Breast epithelium (tissue), 4 donors: Measurements from ENCODE around the gene RAD51AP1. TPM values are rescaled to one million over a fixed set of nuclear protein-coding genes. Genes with fewer than 3 reads are reported as not detected.

Experiments used
- DNase-seq, 2 donors: peaks; one replicate each; pipeline ENCODE4 v3.0.0-alpha.2; 2019; ENCODE audit warnings: low spot score in 2 of 2
- H3K27ac ChIP-seq, 2 donors: fragments of 200-600 bp; sonication (generic) in 1 of 2; one replicate each; pipeline ENCODE4 v1.5.1; 2016 to 2019; ENCODE audit warnings: mild to moderate bottlenecking in 1 of 2
- H3K27me3 ChIP-seq, 2 donors: fragments of 200-600 bp; sonication (generic) in 1 of 2; one replicate each; pipeline versions ENCODE4 v1.5.1 to v1.6.0; 2017 to 2019; ENCODE audit warnings: control low read depth in 1 of 2, mild to moderate bottlenecking in 1 of 2
- H3K36me3 ChIP-seq: fragments of 200-600 bp; one replicate; pipeline ENCODE4 v1.5.1; 2019
- H3K4me1 ChIP-seq, 2 donors: fragments of 200-600 bp; sonication (generic); one replicate each; pipeline ENCODE4 v1.5.1; 2016 to 2019; ENCODE audit warnings: control low read depth in 1 of 2
- H3K4me3 ChIP-seq, 3 donors: fragments of 200-600 bp; sonication (generic); 1 replicate in 2 of 3; 2 replicates in 1 of 3; pipeline ENCODE4 v1.5.1; 2016 to 2019; ENCODE audit warnings: mild to moderate bottlenecking in 3 of 3, moderate library complexity in 2 of 3
- H3K9me3 ChIP-seq, 2 donors: fragments of 200-600 bp; sonication (generic) in 1 of 2; one replicate each; pipeline ENCODE4 v1.5.1; 2016 to 2019; ENCODE audit warnings: control low read depth in 1 of 2
- CTCF ChIP-seq, 3 donors: fragments of 450-650 bp; IDR thresholded peaks; one replicate each; pipeline ENCODE4 v1.5.1; 2016 to 2017; ENCODE audit warnings: antibody characterized with exemption in 3 of 3, mild to moderate bottlenecking in 3 of 3, moderate library complexity in 3 of 3
- POLR2A ChIP-seq: fragments of 450-650 bp; IDR thresholded peaks from one replicate; pipeline ENCODE4 v1.6.1; 2016; ENCODE audit warnings: antibody characterized with exemption, mild to moderate bottlenecking, moderate library complexity
- POLR2AphosphoS5 ChIP-seq, 3 donors: sonication (generic); formaldehyde crosslinking; IDR thresholded peaks; one replicate each; pipeline ENCODE4 v1.6.1; 2017; ENCODE audit warnings: antibody characterized with exemption in 3 of 3
- intact Hi-C: fragments of 100-400 bp; cut with DNase I; formaldehyde crosslinking; loops from one replicate; pipeline ENCODE4 v1.15.1; 2023; ENCODE audit warnings: low total_unique reads
- total RNA-seq, 3 donors: library from RNA; depleted of rRNA; stranded (reverse); fragments of >200 nt; gene quantifications; one replicate each; pipeline ENCODE4 v1.1.0, GENCODE V29; 2016

Gene RAD51AP1
- total RNA-seq, 3 donors from 2014 or later: 2.1 to 5.4 (median 2.9) TPM

DNA sequence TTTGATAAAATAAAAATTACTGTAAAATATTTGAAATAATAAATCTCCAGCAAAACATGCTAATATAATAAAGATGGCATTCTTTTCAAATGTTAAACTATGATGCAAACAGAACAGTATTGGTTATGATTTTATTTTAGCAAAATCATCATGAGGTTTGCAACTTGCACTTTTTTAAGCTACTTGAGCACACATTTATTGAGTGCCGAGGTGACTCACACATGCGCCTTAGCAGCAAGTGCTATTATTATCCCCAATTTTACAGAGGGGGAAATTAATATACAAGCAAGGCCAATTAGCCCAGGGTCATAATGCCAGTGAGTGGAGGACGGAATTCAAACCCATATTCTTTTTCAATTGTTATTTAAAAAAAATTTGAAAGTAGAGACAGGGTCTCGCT, 30.6 kb downstream of the RAD51AP1 start:
- DNase-seq: no peak
- no peaks in the 10 kb centered on the region for H3K27me3 ChIP-seq
- intact Hi-C loops: no loop called here
- H3K9me3 ChIP-seq: no peaks in the 10 kb centered on the region
- no peaks in the 10 kb centered on the region for H3K36me3 ChIP-seq
- TF ChIP-seq POLR2AphosphoS5 (IDR thresholded peaks at IDR 0.05): no peak
- no peaks in the 10 kb centered on the region for H3K4me1 ChIP-seq
- H3K27ac ChIP-seq: no peak overlapping the region
- H3K4me3 ChIP-seq: no peak overlapping the region

- no peak for DNase-seq
- TF ChIP-seq POLR2A (no peak), POLR2AphosphoS5 (IDR thresholded peaks at IDR 0.05) (no peak), CTCF (IDR thresholded peaks at IDR 0.05) (no peak)
- Histone ChIP-seq H3K4me3 (no peak overlapping the region), H3K27me3 (no peaks in the 10 kb centered on the region), H3K36me3 (no peaks in the 10 kb centered on the region), H3K27ac (no peak overlapping the region), H3K4me1 (no peaks in the 10 kb centered on the region), H3K9me3 (no peaks in the 10 kb centered on the region)
- intact Hi-C loops: no loop called here
Measured at GRCh38 chr12:4572680-4573079, 34.0 kb downstream of the RAD51AP1 start.

DNA sequence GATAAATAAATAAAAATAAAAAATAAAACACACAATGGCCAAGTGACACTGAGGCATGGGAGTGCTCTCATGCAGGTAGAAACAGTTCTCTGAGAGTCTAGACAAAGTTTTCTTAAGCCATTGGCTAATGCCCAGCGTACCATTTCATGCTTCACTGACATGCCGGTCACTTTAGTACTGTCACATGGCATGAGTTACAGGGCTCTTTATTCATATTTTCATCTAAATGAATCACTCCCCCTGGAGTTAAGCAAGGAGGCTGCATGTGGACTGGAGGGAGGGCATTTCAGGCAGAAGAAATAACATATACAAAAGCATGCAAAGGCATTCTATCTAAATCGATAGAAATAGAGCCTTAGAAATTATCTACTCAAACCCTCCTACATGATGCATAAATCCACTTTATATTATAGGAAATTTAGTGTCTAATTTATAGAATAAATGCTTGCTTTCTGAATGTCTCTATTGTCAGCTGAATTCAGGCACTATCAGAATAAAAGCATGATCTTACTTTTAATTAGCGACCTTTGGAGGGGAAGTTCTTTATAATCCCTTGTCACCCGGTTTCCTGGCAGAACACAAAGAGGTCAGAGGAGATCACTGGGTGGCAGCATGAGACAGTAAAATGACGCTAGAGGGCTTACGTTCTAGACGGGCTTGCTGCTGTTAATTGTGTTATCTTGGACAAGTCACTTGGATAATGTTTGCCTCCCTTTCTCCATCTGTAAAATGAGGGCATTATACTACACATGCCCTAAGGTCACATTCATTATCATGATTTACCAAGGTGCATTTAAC, 40.8 kb downstream of the RAD51AP1 start:
- Histone ChIP-seq H3K36me3 (no peaks in the 10 kb centered on the region), H3K27me3 (no peaks in the 10 kb centered on the region), H3K9me3 (no peaks in the 10 kb centered on the region), H3K4me3 (no peak overlapping the region), H3K27ac (no peak overlapping the region), H3K4me1 (no peaks in the 10 kb centered on the region)
- intact Hi-C loops: no loop called here
- DNase-seq: no peak
- TF ChIP-seq POLR2AphosphoS5 (IDR thresholded peaks at IDR 0.05): no peak
- no peak for TF ChIP-seq CTCF (IDR thresholded peaks at IDR 0.05)
- no peak for TF ChIP-seq POLR2A

DNA sequence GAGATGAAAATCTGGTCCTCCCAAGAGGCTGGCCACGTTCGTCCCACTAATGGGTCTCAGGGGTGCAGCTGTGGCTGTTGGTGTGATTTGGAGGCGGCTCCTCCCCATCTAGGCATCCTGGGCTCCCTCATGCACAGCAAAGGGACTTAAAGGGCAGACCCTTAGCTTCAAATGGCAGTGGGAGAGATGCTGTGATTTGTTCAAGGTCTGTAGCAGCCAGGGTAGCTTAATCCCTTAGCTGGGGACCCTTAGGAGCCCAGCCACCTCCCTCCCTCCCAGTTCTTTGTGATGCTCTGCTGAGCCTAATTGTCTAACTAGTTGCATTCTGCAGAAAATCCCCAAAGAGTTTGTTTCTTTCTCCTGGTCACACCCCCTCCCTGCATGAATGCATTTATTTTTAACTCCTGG, 41.6 kb downstream of the RAD51AP1 start:
- intact Hi-C loops: no loop called here
- Histone ChIP-seq H3K27me3 (no peaks in the 10 kb centered on the region), H3K27ac (no peak overlapping the region)

GRCh38 chr12:4584281-4584680, 45.6 kb downstream of the RAD51AP1 start:
- intact Hi-C loops: no loop called here
- no peaks in the 10 kb centered on the region for H3K27me3 ChIP-seq
- TF ChIP-seq CTCF (IDR thresholded peaks at IDR 0.05): no peak
- no peak for TF ChIP-seq POLR2A
- TF ChIP-seq POLR2AphosphoS5 (IDR thresholded peaks at IDR 0.05): no peak
- no peak for DNase-seq
- H3K27ac ChIP-seq: no peak overlapping the region
- no peaks in the 10 kb centered on the region for H3K4me1 ChIP-seq
- H3K36me3 ChIP-seq: no peaks in the 10 kb centered on the region
- H3K4me3 ChIP-seq: no peak overlapping the region
- no peaks in the 10 kb centered on the region for H3K9me3 ChIP-seq

More for the DNA sequence above, 41.6 kb downstream of the RAD51AP1 start:
- Histone ChIP-seq H3K4me1 (no peaks in the 10 kb centered on the region), H3K36me3 (no peaks in the 10 kb centered on the region), H3K4me3 (no peak overlapping the region), H3K9me3 (no peaks in the 10 kb centered on the region)
- no peak for DNase-seq
- no peak for TF ChIP-seq POLR2A
- no peak for TF ChIP-seq CTCF (IDR thresholded peaks at IDR 0.05)
- TF ChIP-seq POLR2AphosphoS5 (IDR thresholded peaks at IDR 0.05): no peak
